Measurements from ENCODE around the gene ISLR. TPM values are rescaled to one million over a fixed set of nuclear protein-coding genes. Genes with fewer than 3 reads are reported as not detected.

Gene ISLR
- total and polyA plus RNA-seq, 9 of the 15 experiments (the other 6 are each of a cell fraction or from before 2014, with no cell fraction given): not detected

DNA sequence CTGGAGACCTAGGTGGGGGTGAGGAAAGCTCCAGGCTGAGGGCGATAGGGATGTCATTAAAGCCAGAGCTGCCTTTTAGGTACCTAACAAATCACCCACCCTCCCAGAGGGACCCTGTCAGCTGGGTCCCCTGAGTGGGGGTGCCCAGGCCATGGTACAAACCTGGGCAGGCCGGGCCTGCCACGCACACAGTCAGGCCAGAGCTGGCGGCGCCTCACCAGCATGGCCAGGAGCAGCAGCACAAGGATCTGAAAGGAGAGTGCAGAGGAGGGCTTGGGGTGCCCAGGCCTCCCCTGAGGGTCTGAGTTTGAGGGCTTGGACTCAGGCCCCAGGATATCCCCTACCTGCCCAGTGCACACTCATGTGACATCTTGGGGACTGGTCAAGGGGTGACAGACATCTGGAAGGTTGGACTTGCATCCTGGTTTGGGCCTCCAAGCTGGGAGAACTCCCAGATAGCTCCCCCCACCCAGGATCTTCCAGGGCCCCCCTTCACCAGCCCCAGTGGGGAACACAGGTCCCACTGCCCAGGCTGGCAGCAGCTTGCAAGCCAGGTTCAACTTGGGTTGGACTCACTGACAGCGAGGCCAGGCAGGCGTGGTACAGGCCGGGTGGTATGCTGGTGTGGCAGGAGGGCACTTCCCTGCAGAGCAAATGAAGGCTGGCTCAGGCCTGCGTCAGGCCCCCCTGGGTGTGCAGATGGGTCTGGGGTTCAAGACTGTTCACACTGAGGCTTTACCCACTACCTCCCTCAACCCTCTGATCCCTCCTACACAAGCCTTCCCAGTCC, 23.9 kb downstream of the ISLR start (continued):
- no peak for TF ChIP-seq GABPA (tag; conservative IDR thresholded peaks at IDR 0.05; ENCODE audit: low read depth)
- TF ChIP-seq MAZ (CRISPR knock-in tag; conservative IDR thresholded peaks at IDR 0.05 in 1 of 2, IDR thresholded peaks at IDR 0.05 in 1 of 2): no peak
- TF ChIP-seq ZNF274 (IDR thresholded peaks at IDR 0.05; ENCODE audit: borderline replicate concordance, low read depth, low read length): no peak
- TF ChIP-seq STAT5B (CRISPR knock-in tag; IDR thresholded peaks at IDR 0.05): no peak
- no peak for TF ChIP-seq ZKSCAN8 (CRISPR knock-in tag; IDR thresholded peaks at IDR 0.05)
- no peak for TF ChIP-seq IRF2 (CRISPR knock-in tag; IDR thresholded peaks at IDR 0.05)
- no peak for TF ChIP-seq HNRNPLL (IDR thresholded peaks at IDR 0.05; ENCODE audit: low read depth, low read length, poor library complexity, severe bottlenecking)
- TF ChIP-seq, protein P1, sequence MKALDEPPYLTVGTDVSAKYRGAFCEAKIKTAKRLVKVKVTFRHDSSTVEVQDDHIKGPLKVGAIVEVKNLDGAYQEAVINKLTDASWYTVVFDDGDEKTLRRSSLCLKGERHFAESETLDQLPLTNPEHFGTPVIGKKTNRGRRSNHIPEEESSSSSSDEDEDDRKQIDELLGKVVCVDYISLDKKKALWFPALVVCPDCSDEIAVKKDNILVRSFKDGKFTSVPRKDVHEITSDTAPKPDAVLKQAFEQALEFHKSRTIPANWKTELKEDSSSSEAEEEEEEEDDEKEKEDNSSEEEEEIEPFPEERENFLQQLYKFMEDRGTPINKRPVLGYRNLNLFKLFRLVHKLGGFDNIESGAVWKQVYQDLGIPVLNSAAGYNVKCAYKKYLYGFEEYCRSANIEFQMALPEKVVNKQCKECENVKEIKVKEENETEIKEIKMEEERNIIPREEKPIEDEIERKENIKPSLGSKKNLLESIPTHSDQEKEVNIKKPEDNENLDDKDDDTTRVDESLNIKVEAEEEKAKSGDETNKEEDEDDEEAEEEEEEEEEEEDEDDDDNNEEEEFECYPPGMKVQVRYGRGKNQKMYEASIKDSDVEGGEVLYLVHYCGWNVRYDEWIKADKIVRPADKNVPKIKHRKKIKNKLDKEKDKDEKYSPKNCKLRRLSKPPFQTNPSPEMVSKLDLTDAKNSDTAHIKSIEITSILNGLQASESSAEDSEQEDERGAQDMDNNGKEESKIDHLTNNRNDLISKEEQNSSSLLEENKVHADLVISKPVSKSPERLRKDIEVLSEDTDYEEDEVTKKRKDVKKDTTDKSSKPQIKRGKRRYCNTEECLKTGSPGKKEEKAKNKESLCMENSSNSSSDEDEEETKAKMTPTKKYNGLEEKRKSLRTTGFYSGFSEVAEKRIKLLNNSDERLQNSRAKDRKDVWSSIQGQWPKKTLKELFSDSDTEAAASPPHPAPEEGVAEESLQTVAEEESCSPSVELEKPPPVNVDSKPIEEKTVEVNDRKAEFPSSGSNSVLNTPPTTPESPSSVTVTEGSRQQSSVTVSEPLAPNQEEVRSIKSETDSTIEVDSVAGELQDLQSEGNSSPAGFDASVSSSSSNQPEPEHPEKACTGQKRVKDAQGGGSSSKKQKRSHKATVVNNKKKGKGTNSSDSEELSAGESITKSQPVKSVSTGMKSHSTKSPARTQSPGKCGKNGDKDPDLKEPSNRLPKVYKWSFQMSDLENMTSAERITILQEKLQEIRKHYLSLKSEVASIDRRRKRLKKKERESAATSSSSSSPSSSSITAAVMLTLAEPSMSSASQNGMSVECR (CRISPR knock-in tag; IDR thresholded peaks at IDR 0.05): no peak
- no peak for TF ChIP-seq KAT8 (IDR thresholded peaks at IDR 0.05; ENCODE audit: low read depth)
